ENCODE measurements around the gene DNAJA2.
"Not testable (repeated sequence)": the region's sequence is repeated elsewhere in the genome, so short reads cannot be mapped to it uniquely, and the experiment has no call there.

Gene DNAJA2

DNA sequence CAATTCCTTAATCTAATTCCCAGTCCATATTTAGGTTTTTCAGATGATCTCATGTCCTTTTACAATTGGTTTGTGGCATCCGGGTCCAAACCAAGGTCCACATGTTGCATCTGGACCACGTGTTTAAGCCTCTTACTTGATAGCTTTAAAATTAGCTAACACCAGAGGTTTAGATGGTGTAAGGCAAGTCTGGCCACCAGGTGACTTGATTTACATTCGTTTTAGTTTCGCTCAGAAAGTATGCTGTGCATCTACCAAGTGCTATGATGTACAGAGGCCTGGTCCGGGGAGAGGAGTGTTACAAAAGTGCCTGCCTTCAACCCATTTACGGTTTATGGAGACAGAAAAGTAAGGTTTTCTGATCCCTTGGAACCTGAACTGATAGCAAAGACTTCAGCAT, 878 bp upstream of the DNAJA2 start:
- DNase-seq: peak; percentile 29

GRCh38 chr16:46973996-46974324, 486 bp upstream of the DNAJA2 start:
- no peak for DNase-seq

- peak; percentile 29 for DNase-seq
Observed at GRCh38 chr16:46972429-46973206, 856 bp downstream of the DNAJA2 start.

DNA sequence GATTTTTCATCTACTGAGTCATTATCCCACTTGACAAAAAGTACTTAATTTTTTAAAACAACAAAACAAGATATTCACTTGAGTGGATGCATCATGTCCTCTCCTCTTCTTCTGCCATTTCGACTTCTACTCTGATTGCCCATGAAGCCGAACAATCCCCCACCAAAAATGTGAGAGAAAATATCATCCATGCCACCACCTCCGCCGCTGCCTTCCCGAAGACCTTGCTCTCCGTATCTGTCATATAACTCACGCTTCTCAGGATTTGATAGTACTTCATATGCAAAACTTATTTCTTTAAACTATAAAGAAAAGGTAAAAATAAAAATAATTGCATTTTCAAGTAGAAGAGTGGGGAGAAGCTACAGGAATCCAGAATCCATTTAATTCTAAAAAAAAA, 2.2 kb downstream of the DNAJA2 start:
- no peak for DNase-seq

DNA sequence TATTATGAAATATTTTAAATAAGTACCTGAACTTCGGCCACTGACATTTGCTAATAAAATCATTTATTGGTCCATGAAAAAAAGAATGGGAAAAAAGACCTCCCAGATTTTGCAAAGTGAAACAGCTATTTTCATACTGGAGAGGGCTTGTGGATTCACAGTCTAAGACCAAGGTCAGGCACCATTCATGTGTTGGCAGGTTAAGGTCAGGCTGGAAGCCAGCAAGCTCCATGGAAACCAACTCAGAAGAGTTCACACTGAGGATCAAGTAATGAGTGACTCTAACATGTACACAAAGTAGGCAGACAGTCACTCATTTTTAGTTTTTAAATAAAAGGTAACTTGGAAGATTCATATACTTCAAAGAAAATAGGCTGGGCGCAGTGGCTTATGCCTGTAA, 3.4 kb downstream of the DNAJA2 start:
- no peak for DNase-seq

DNA sequence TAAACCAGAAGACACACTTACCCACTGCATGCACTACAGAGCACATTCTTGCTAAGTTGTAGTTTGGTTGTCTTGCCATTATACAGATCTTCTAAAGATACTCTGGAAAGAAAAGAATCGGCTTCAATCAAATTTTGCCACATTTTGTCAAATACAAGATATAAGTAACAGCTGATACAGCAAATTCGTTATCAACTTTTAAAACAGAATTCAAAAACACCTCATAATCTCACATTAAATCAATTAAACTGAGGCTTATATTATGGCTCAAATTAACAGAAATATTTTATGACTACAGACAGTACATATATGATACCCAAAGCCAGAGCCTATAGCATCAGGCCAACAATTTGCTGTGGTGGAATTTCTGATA, 5.4 kb downstream of the DNAJA2 start:
- no peak for DNase-seq

- no peak for DNase-seq
Observed at GRCh38 chr16:46962629-46963028, 10.8 kb downstream of the DNAJA2 start.

DNA sequence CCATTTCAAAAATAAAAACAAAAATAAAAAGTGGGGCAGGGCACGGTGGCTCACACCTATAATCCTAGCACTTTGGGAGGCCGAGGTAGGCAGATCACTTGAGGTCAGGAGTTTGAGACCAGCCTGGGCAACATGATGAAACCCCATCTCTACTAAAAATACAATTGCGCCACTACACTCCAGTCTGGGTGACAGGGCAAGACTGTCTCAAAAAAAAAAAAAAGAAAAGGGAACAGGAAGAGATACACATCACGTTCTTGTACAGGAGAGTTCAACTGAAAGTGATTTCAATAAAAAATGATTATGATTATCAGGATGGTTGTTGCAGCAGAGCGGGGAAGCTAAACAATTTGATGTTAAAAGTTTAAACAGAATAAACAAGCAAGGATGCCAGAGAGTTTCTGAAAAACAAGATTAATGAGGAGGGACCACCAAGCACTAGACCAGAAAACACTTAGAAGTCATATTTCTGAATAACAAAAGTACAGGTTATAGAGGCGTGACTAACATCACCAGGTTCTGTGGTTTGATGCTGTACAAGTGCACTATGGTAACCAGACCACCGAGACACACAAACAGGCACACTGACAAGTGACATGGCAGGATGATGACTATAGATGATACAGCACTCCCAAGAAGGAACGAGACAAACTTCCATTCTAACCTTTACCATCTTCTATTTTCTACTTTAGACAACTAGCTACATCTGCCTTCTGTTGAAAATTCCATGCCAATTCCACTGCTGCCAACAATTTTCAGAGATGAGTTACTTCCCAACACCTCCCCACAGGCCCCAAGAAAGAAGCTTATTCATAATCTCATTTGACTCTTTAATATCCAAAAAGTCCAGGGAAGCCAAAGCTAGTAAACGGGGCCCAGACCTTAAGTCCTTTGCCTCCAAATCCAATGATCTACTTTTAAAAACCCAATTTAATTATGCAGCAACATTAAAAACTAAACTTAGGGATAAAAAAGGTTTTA, 11.8 kb downstream of the DNAJA2 start:
- DNase-seq: peak; percentile 51

- no peak for DNase-seq
Observed at GRCh38 chr16:46954562-46954961, 18.9 kb downstream of the DNAJA2 start.

DNA sequence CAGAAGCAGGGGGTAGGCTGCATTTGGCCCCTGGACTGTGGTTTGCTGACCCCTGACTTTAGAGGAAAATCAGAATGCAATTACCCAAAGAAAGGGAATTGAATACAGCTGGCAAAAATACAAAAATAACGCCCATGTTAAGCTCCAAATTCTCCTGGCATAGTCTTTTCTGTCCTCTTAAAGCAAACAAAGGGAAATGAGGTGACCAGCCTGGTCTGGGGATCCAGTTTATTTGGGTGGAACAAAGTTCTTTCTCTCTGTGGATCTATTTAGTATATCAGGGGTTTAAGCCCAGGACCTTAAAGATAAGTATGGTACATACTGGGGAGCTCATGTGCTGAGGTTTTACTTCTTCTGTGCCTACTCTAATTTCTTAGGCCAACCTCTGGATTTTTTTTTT, 23.5 kb downstream of the DNAJA2 start:
- DNase-seq: no peak

- no peak for DNase-seq
Observed at GRCh38 chr16:46949241-46949892, 24.1 kb downstream of the DNAJA2 start.

GRCh38 chr16:46948548-46949166, 24.8 kb downstream of the DNAJA2 start:
- DNase-seq: no peak

DNA sequence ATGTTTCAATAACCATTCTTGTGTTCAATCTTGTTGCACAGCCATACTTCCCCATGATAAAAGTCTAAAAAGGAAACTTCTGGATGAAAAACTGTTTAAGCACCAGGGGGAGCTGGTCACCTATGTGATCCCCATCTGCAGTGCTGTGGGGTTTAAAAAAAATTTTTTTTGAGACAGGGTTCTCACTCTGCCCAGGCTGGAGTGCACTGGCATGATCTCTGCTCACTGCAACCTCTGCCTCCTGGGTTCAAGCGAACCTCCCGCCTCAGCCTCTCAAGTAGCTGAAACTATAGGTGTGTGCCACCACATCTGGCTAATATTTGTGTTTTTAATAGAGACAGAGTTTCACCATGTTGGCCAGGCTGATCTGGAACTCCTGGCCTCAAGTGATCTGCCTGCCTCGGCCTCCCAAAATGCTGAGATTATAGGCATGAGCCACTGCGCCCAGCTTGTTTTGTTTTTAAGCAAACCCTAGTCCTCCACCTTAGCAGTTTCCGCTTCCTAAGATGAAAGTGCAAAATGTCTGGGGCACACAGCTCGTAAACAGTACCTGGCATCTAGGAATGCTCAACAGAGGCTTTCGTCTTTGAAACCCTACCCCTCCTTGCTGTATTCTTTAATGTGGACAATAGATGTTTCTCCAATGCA, 25.4 kb downstream of the DNAJA2 start:
- DNase-seq: no peak

DNA sequence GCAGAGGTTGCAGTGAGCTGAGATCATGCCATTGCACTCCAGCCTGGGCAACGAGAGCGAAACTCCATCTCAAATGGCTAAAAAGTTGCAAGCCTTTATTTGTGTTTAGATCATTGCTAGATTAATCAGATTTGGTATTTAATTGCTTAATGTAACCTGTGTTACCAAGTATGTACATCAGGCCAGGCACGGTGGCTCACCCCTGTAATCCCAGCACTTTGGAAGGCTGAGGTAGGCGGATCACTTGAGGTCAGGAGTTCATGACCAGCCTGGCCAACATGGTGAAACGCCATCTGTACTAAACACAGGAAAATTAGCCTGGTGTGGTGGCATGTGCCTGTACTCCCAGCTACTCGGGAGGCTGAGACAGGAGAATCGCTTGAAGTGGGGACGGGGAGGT, 28.8 kb downstream of the DNAJA2 start:
- not testable (repeated sequence) for DNase-seq

- DNase-seq: no peak
Observed at GRCh38 chr16:46937536-46937935, 35.9 kb downstream of the DNAJA2 start.

- DNase-seq: peak; percentile 23
Observed at GRCh38 chr16:46932802-46933201, 40.7 kb downstream of the DNAJA2 start.

- no peak for DNase-seq
Observed at GRCh38 chr16:46930861-46931260, 42.6 kb downstream of the DNAJA2 start.

DNA sequence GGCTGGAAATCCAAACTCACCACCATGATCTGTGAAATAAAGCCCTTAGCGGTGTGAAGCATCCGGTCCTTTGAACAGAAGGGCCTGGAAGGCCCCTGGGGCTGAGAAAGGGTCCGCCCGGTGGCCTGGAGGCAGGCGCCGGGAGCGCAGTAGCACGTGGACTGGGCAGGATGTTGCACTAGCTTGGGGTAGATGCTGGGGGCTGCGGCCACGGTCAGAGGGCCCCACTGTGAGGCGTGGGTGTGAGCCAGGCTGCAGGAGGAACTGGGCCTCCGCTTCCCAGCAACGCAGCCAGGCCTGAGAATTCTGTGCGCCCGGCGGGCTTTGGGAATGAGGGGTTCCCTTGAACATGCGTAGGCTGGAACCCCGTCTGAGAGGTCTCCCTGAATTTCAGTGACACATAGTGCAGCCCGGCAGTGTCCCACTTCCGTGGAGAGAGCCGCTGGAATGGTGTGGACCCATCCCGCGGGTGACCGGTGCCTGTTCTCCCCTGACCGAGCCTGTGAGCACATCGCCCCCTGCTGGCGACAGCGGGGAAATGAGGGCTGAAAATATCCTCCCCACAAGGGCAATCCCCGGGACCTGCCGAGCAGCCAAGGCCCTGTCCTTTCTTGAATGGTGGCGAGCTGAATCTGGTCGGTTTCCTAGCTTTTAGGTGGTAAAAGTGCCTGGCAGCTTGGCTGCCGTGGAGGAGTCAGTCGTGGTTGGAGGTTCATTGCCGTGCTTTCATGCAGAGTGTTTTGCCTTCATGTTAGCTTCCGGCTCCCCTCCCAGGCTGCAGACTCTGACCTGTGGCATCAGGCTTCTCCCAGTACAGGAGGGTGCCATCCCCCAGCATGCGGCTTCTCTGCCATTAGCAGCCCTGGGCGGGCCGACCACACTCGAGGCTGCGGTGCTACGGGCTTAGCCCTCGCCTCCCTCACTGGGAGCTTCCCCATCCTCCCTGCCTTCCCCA, 43.8 kb downstream of the DNAJA2 start:
- peak; percentile 49 for DNase-seq

DNA sequence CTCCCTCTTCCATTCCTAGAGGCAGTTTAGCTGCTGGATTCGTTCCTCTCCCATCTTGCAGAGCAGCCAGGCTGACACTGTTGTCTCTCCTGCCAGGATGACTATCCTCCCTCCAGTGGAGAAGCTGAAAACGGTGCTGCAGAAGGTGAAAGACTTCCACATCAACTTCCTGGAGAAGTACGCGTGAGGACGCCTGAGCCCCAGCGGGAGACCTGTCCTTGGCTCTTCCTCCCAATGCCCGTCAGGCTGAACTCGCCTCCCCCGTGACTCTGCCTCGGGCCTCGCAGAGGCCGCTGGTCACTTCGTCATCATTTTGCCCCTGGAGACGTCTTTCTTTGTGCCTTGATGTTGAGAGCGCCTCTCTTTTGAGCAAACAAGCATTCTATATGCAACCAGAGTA, 44.7 kb downstream of the DNAJA2 start:
- no peak for DNase-seq

GRCh38 chr16:46927273-46927672, 46.2 kb downstream of the DNAJA2 start:
- DNase-seq: no peak

GRCh38 chr16:46926470-46927225, 46.8 kb downstream of the DNAJA2 start:
- DNase-seq: no peak
